ENCODE data around the gene NFIC.

DNA sequence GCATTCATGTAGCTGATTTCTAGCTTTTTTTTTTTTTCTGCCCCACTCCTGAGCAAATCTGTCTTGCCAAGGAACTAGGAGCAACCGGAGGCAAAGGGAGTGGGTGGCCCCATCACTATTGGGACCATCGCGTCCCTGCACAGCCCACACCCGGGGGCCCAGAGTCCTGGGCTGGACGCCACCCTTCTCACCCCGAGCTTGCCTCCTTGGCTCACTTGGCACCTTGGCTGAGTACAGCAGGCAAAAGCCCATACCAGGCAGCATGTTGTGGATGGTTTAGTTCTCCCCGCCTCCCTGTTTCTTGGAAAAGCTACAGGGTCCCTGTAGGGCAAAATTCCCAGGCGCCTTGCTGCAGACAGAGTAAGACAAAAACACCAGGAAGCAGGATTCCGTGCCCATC, 100.3 kb downstream of the NFIC start:
- TF ChIP-seq CTCF (IDR thresholded peaks at IDR 0.05), result no peak
- peak in 1 of 2 donors; percentile 12 for TF ChIP-seq POLR2AphosphoS5 (IDR thresholded peaks at IDR 0.05)
- no peak for TF ChIP-seq POLR2A (IDR thresholded peaks at IDR 0.05)
- no peak for TF ChIP-seq EP300 (IDR thresholded peaks at IDR 0.05)

Measured in upper lobe of left lung (tissue), 4 donors.